OCI-LY3 (cell line): ENCODE measurements around the gene LSM14B.

ENCODE experiments used
- H2AFZ ChIP-seq: fragments of 200-600, 300-600 bp; shearing (Covaris generic); 2 replicates; pipeline ENCODE4 v1.6.0; 2014; ENCODE audit warnings: antibody characterized with exemption, low read depth, low read length
- H3K27ac ChIP-seq: fragments of 200-600, 300-600 bp; sonication (generic); 2 replicates; pipeline ENCODE4 v1.5.1; 2014; ENCODE audit warnings: mild to moderate bottlenecking, low read length, moderate library complexity, mixed read lengths
- H3K27me3 ChIP-seq: fragments of 200-600, 300-600 bp; sonication (generic); 2 replicates; pipeline ENCODE4 v1.6.1; 2014; ENCODE audit warnings: low read depth, low read length, mixed read lengths
- H3K36me3 ChIP-seq: fragments of 200-600, 300-600 bp; sonication (generic); replicated peaks from 2 replicates; pipeline ENCODE3; 2014; ENCODE audit warnings: low read depth, low read length, mixed read lengths
- H3K4me1 ChIP-seq: fragments of 300-600, 200-600 bp; sonication (generic); 2 replicates; pipeline ENCODE4 v1.6.1; 2014; ENCODE audit warnings: low read length, mixed read lengths
- H3K4me2 ChIP-seq: fragments of 200-600, 300-600 bp; sonication (generic); 2 replicates; pipeline ENCODE4 v1.6.1; 2014; ENCODE audit warnings: low read length, mixed read lengths
- H3K4me3 ChIP-seq: fragments of 300-600, 200-600 bp; sonication (generic); 2 replicates; pipeline ENCODE4 v1.5.1; 2014; ENCODE audit warnings: antibody characterized with exemption, mild to moderate bottlenecking, low read length, moderate library complexity
- H3K79me2 ChIP-seq: fragments of 300-600, 200-600 bp; shearing (Covaris generic); 2 replicates; pipeline ENCODE4 v1.6.1; 2014; ENCODE audit warnings: mild to moderate bottlenecking, low read length, mixed read lengths
- H3K9ac ChIP-seq: fragments of 300-600, 200-600 bp; shearing (Covaris generic); 2 replicates; pipeline ENCODE4 v1.6.0; 2014; ENCODE audit warnings: mild to moderate bottlenecking, low read length, moderate library complexity
- H3K9me3 ChIP-seq: fragments of 200-600, 300-600 bp; shearing (Covaris generic); 2 replicates; pipeline ENCODE4 v1.6.1; 2014; ENCODE audit warnings: low read length, mixed read lengths; ENCODE audit not compliant: insufficient read depth
- H4K20me1 ChIP-seq: fragments of 200-600, 300-600 bp; sonication (generic); 2 replicates; pipeline ENCODE4 v1.6.1; 2016; ENCODE audit warnings: low read length, mixed read lengths; ENCODE audit not compliant: insufficient read depth
- EZH2phosphoT487 ChIP-seq: fragments of 200-600 bp; shearing (Covaris generic); IDR thresholded peaks from 2 replicates; pipeline ENCODE4 v1.6.1; 2018; ENCODE audit warnings: antibody characterized with exemption, mixed run types, low read depth
- TF ChIP-seq, protein P1 (sequence below): fragments of 200-600, 300-600 bp; sonication (generic); IDR thresholded peaks from 2 replicates; pipeline ENCODE4 v1.5.1; 2014; ENCODE audit warnings: antibody characterized with exemption, low read length, low read depth

The LSM14B gene

GRCh38 chr20:62157387-62158087 lies 35.3 kb downstream of the LSM14B start:
- H3K36me3 ChIP-seq: peaks cover 25% of the 10 kb centered on the region
- H3K27me3 ChIP-seq: no peaks in the 10 kb centered on the region
- H4K20me1 ChIP-seq: peaks cover 11% of the 10 kb centered on the region
- H3K4me1 ChIP-seq: no peaks in the 10 kb centered on the region
- H3K9me3 ChIP-seq: no peaks in the 10 kb centered on the region
- no peak overlapping the region for H3K4me3 ChIP-seq
- no peak overlapping the region for H3K27ac ChIP-seq
- H3K79me2 ChIP-seq: peaks cover 44% of the 10 kb centered on the region
- H2AFZ ChIP-seq: no peak overlapping the region
- no peak overlapping the region for H3K4me2 ChIP-seq
- H3K9ac ChIP-seq: no peak overlapping the region
- TF ChIP-seq, protein P1, sequence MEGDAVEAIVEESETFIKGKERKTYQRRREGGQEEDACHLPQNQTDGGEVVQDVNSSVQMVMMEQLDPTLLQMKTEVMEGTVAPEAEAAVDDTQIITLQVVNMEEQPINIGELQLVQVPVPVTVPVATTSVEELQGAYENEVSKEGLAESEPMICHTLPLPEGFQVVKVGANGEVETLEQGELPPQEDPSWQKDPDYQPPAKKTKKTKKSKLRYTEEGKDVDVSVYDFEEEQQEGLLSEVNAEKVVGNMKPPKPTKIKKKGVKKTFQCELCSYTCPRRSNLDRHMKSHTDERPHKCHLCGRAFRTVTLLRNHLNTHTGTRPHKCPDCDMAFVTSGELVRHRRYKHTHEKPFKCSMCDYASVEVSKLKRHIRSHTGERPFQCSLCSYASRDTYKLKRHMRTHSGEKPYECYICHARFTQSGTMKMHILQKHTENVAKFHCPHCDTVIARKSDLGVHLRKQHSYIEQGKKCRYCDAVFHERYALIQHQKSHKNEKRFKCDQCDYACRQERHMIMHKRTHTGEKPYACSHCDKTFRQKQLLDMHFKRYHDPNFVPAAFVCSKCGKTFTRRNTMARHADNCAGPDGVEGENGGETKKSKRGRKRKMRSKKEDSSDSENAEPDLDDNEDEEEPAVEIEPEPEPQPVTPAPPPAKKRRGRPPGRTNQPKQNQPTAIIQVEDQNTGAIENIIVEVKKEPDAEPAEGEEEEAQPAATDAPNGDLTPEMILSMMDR: no peak
- no peak for TF ChIP-seq EZH2phosphoT487

- no peak overlapping the region for H3K27ac ChIP-seq
- no peaks in the 10 kb centered on the region for H3K9me3 ChIP-seq
- no peak overlapping the region for H3K9ac ChIP-seq
- no peaks in the 10 kb centered on the region for H3K27me3 ChIP-seq
- no peak overlapping the region for H2AFZ ChIP-seq
- no peaks in the 10 kb centered on the region for H3K4me1 ChIP-seq
- H3K4me3 ChIP-seq: no peak overlapping the region
- TF ChIP-seq, protein P1: no peak
- TF ChIP-seq EZH2phosphoT487: no peak
- H4K20me1 ChIP-seq: peaks cover 11% of the 10 kb centered on the region
- H3K4me2 ChIP-seq: no peak overlapping the region
- H3K36me3 ChIP-seq: peaks cover 20% of the 10 kb centered on the region
- H3K79me2 ChIP-seq: peaks cover 43% of the 10 kb centered on the region
Measured at GRCh38 chr20:62158088-62158400, 35.8 kb downstream of the LSM14B start.

DNA sequence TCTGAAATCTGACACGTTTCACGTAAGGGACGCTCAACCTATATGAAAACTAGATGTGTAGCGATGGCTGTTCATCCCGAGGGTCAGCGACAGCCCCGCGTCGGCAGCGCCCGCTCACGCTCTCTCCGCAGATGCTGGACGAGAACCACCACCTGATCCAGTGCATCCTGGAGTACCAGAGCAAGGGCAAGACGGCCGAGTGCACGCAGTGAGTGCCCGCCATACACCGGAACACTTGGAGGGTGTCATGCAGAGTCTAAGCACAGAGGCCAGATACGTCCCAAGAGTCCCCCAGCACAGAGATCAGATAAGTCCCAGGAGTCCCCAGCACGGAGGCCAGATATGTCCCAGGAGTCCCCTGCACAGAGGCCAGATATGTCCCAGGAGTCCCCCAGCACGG lies 36.3 kb downstream of the LSM14B start:
- peaks cover 15% of the 10 kb centered on the region for H3K36me3 ChIP-seq

GRCh38 chr20:62159052-62159451 lies 36.8 kb downstream of the LSM14B start:
- H3K4me1 ChIP-seq: no peaks in the 10 kb centered on the region
- H3K27ac ChIP-seq: no peak overlapping the region
- H3K4me2 ChIP-seq: no peak overlapping the region
- no peak for TF ChIP-seq EZH2phosphoT487
- TF ChIP-seq, protein P1: no peak
- H4K20me1 ChIP-seq: peaks cover 8% of the 10 kb centered on the region
- H3K9me3 ChIP-seq: no peaks in the 10 kb centered on the region
- H3K4me3 ChIP-seq: no peak overlapping the region
- H3K9ac ChIP-seq: no peak overlapping the region
- peaks cover 10% of the 10 kb centered on the region for H3K36me3 ChIP-seq
- H3K79me2 ChIP-seq: peaks cover 33% of the 10 kb centered on the region
- H2AFZ ChIP-seq: no peak overlapping the region
- no peaks in the 10 kb centered on the region for H3K27me3 ChIP-seq

More for the DNA sequence above, 36.3 kb downstream of the LSM14B start:
- Histone ChIP-seq H4K20me1 (peaks cover 11% of the 10 kb centered on the region), H3K4me3 (no peak overlapping the region), H3K27ac (no peak overlapping the region), H2AFZ (no peak overlapping the region), H3K27me3 (no peaks in the 10 kb centered on the region), H3K4me1 (no peaks in the 10 kb centered on the region), H3K9ac (no peak overlapping the region), H3K79me2 (peaks cover 38% of the 10 kb centered on the region), H3K4me2 (no peak overlapping the region), H3K9me3 (no peaks in the 10 kb centered on the region)
- no peak for TF ChIP-seq EZH2phosphoT487
- TF ChIP-seq, protein P1: no peak
